Progenitor cell of endocrine pancreas (in vitro differentiated cells): ENCODE measurements around the gene MORF4L1. TPM values are rescaled to one million over a fixed set of nuclear protein-coding genes. Genes with fewer than 3 reads are reported as not detected.

Experiments used
- DNase-seq: peaks from one replicate; pipeline ENCODE4 v3.0.0; 2021; ENCODE audit warnings: low spot score; ENCODE audit not compliant: unreplicated experiment
- H3K27ac Mint-ChIP-seq: 2 replicates; pipeline ENCODE4 v1.8.0; 2021; ENCODE audit warnings: mild to moderate bottlenecking, moderate library complexity, mixed read lengths
- H3K27me3 Mint-ChIP-seq: 2 replicates; pipeline ENCODE4 v1.8.0; 2021; ENCODE audit warnings: mixed read lengths
- H3K36me3 Mint-ChIP-seq: 2 replicates; pipeline ENCODE4 v1.8.0; 2022; ENCODE audit warnings: mixed read lengths; ENCODE audit not compliant: insufficient read depth
- H3K4me1 Mint-ChIP-seq: 2 replicates; pipeline ENCODE4 v1.8.0; 2021; ENCODE audit warnings: low read depth, mixed read lengths
- H3K4me3 Mint-ChIP-seq: 2 replicates; pipeline ENCODE4 v1.8.0; 2021; ENCODE audit warnings: low read depth, mild to moderate bottlenecking, moderate library complexity, mixed read lengths
- H3K9me3 Mint-ChIP-seq: 2 replicates; pipeline ENCODE4 v1.8.0; 2021; ENCODE audit warnings: low read depth, mixed read lengths
- total RNA-seq: library from RNA; stranded (reverse); gene quantifications from 2 replicates; pipeline ENCODE4 v1.2.1, GENCODE V29; 2021
- TF ChIP-seq, protein P1 (sequence below): fragments of 200-600 bp; sonication (generic); IDR thresholded peaks from one replicate; pipeline ENCODE4 v1.5.0; 2021; ENCODE audit warnings: antibody characterized with exemption, mild to moderate bottlenecking; ENCODE audit not compliant: unreplicated experiment

Gene MORF4L1
- total RNA-seq, 1 donor from 2014 or later, result 438 TPM

DNA sequence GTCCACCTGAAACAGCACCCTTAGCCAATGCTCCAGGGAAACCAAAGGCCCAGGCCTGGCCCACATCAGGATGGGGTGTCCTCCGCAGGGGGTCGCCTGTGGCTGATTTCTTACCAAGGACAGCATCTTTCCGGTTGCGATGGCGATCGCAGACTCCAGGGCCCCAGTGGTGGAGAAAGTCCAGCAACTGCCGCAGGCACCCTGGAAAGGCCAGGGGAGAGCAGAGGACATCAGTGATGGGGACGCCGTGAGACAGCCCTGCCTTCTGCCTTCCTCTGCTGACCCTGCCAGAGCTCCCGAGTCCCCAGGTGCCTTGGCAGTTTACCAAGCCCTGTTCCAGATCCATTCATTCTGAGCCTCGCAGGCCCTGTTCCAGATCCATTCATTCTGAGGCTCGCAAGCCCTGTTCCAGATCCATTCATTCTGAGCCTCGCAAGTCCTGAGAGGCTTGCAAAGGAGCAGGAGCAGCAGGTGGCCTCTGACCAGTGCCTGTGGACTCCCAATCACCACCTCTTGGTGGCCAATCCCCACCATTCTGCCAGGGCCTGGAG lies 59.6 kb downstream of the MORF4L1 start:
- Mint-ChIP-seq H3K36me3 (peaks cover 4% of the 10 kb centered on the region), H3K27ac (no peak overlapping the region), H3K4me1 (no peaks in the 10 kb centered on the region), H3K9me3 (no peaks in the 10 kb centered on the region), H3K4me3 (no peak overlapping the region), H3K27me3 (no peaks in the 10 kb centered on the region)
- DNase-seq, result no peak
- TF ChIP-seq, protein P1, sequence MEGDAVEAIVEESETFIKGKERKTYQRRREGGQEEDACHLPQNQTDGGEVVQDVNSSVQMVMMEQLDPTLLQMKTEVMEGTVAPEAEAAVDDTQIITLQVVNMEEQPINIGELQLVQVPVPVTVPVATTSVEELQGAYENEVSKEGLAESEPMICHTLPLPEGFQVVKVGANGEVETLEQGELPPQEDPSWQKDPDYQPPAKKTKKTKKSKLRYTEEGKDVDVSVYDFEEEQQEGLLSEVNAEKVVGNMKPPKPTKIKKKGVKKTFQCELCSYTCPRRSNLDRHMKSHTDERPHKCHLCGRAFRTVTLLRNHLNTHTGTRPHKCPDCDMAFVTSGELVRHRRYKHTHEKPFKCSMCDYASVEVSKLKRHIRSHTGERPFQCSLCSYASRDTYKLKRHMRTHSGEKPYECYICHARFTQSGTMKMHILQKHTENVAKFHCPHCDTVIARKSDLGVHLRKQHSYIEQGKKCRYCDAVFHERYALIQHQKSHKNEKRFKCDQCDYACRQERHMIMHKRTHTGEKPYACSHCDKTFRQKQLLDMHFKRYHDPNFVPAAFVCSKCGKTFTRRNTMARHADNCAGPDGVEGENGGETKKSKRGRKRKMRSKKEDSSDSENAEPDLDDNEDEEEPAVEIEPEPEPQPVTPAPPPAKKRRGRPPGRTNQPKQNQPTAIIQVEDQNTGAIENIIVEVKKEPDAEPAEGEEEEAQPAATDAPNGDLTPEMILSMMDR, result no peak

DNA sequence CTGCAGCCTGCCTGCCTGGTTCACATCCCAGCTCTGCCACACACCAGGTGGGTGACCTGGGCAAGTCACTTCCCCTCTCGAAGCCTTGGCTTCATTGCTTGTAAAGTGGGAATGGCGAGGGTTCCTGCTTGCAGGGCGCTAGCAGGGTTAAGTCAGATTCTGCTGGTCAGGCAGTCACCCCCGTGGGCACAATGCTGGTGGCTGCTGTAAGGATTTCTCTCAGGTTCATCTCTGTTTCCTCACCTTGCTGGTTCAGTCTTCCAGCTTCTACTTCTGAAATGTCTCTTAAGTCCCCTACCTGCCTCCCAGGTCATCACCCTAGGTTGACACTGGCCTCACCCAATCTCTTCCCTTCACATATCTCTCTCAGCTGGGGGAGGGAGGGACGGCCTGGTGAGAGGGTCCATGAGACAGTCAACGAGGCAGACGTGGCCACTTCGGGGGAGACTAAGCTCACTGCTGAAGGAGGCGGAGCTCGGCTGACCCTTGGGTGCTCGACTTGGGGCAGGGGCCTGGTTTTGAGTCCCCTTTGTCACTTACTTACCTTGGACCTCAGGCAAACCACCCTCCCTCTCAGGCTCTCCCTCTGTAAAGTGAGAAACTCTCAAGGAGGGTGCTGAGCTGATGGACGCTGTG lies 60.6 kb downstream of the MORF4L1 start:
- H3K9me3 Mint-ChIP-seq, result no peaks in the 10 kb centered on the region
- H3K36me3 Mint-ChIP-seq, result peaks cover 4% of the 10 kb centered on the region
- H3K4me1 Mint-ChIP-seq, result no peaks in the 10 kb centered on the region
- H3K27me3 Mint-ChIP-seq, result no peaks in the 10 kb centered on the region
- H3K4me3 Mint-ChIP-seq, result no peak overlapping the region
- no peak for DNase-seq
- TF ChIP-seq, protein P1, result no peak
- H3K27ac Mint-ChIP-seq, result peak overlapping the region; percentile 12

DNA sequence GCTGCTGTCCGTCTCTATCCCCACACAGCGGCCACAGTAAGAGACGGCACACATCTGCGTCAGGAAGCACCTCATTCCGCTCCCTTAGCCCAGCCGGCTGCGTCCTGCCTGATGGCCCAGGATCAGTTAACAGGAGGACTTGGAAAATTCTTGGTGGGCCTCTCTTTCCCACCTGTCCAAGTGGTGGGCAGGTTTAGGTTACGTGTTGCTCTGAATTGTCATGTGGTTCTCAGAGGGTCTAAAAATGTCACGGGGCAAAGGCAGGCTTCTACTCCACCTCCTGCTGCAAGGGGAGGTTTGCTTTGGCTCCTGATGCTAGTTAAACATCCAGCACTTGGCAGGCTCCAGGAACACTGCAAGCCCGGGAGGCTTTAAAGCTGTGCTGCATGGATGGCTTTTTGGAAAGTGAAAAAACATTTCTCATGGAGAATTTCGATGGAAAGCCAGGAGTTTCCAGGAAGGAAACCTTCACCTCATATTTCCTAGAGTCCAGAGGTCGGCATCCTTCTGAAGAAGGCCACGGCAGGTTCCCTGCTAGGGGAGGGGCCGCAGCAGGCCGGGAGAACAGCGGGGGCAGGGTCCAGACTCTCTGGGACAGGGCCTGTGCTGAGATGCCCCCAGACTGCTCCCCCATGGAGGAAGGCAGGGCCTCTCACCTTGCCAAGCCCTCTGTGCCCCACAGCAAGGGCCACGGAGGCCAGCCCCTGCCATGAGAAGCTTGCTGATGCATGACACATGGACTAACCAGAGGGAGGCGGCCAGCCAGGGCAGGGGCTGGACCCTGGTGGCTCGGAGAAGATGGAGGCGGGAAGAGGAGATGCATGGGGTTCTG lies 61.3 kb downstream of the MORF4L1 start:
- Mint-ChIP-seq H3K4me3 (no peak overlapping the region), H3K4me1 (no peaks in the 10 kb centered on the region), H3K27me3 (no peaks in the 10 kb centered on the region), H3K9me3 (no peaks in the 10 kb centered on the region), H3K36me3 (peaks cover 5% of the 10 kb centered on the region), H3K27ac (no peak overlapping the region)
- DNase-seq, result no peak
- TF ChIP-seq, protein P1, result no peak

DNA sequence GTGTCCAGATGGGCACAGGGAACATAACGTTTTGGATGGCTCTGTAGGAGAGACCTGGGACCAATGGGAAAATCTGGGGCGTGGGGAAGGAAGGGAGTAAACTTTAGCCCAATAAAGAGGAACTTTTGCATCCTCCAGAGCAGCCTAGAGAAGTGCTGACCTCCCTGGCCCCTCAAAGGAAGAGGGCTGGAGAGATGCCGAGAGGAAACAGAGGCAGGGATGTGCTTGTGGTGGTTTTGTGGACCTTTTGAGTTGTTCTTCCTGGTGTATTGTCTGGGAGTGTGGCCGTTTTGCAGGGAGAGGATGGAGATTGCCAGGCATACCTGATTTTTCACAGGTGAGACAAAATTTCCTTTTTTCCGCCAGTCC lies 61.9 kb downstream of the MORF4L1 start:
- TF ChIP-seq, protein P1, result no peak
- no peak overlapping the region for H3K27ac Mint-ChIP-seq
- H3K4me3 Mint-ChIP-seq, result no peak overlapping the region
- no peaks in the 10 kb centered on the region for H3K4me1 Mint-ChIP-seq
- no peak for DNase-seq
- peaks cover 5% of the 10 kb centered on the region for H3K36me3 Mint-ChIP-seq
- no peaks in the 10 kb centered on the region for H3K27me3 Mint-ChIP-seq
- H3K9me3 Mint-ChIP-seq, result no peaks in the 10 kb centered on the region

DNA sequence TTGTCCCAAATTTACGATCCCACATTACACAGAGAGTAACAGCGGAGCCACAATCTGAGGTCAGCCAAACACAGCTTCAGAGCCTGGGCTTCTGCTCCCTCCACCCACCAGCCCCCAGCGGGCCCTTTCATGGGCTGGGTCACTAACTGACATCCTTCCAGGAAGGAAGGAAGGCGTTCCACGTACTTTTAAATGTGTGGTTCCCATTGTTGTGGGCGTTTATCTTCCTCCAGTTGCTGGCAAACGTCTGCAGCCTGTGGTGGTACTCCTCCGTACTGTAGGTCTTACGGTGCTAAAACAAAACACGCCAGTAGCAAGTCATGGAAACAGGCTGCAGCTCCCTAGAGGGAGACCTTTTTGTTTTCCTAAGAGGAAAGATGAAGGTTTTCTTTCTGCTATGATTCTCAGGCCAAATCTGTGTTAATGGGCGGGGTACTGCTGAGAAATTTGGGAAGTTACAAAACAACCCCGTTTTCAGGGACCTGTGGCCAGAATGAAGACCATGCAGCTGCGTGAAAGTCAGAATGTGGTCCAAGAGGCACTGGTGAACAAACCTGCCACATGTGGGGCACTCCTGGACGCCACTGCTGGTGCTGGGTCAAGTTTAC lies 64.5 kb downstream of the MORF4L1 start:
- TF ChIP-seq, protein P1, result no peak
- no peak for DNase-seq
- Mint-ChIP-seq H3K36me3 (peaks cover 5% of the 10 kb centered on the region), H3K27ac (no peak overlapping the region), H3K4me1 (no peaks in the 10 kb centered on the region), H3K4me3 (no peak overlapping the region), H3K27me3 (no peaks in the 10 kb centered on the region), H3K9me3 (no peaks in the 10 kb centered on the region)
